Stimulated activated CD8-positive, alpha-beta memory T cell treated with anti-CD3 and anti-CD28 coated beads, Interleukin-4, amount 100 ng/mL, for 48 hours (primary cell): ENCODE data around the gene SLC17A6.

ENCODE experiments used
- DNase-seq: peaks from one replicate; pipeline ENCODE4 v3.0.0-alpha.2; 2020

SLC17A6 gene

GRCh38 chr11:22390283-22390655 lies 52.1 kb downstream of the SLC17A6 start:
- no peak for DNase-seq

- no peak for DNase-seq
Measured at GRCh38 chr11:22392561-22392960, 54.4 kb downstream of the SLC17A6 start.

DNA sequence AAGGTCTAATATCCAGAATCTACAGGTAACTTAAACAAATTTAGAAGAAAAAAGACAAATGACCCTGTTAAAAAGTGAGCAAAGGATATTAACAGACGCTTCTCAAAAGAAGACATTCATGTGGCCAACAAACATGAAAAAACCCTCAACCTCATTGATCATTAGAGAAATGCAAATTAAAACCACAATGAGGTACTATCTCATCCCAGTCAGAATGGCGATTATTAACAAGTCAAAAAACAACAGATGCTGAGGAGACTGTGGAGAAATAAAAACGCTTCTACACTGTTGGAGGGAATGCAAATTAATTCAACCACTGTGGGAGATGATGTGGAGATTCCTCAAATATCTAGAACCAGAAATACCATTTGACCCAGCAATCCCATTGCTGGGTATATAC lies 67.2 kb downstream of the SLC17A6 start:
- DNase-seq = no peak

GRCh38 chr11:22407267-22407666 lies 69.1 kb downstream of the SLC17A6 start:
- DNase-seq = no peak

GRCh38 chr11:22407921-22408320 lies 69.7 kb downstream of the SLC17A6 start:
- no peak for DNase-seq

DNA sequence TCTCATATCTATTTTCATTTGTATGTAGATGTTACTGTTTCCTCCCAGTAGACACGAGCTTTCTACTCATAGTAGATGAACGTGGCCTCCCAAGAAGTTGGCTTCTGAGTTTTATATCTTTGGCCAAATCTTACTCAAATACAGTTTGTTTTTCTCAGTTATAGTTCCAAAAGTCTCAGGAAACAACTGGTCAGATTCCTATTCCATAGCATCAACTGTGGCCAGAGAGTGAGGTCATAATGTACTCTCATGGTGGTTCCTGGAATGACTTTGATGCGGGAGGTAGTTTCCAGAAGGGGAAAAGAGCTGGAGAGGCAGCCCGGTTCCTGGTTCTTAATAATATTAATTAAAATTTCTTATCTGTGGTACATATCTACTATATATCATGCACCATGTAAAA lies 77.3 kb downstream of the SLC17A6 start:
- no peak for DNase-seq

DNA sequence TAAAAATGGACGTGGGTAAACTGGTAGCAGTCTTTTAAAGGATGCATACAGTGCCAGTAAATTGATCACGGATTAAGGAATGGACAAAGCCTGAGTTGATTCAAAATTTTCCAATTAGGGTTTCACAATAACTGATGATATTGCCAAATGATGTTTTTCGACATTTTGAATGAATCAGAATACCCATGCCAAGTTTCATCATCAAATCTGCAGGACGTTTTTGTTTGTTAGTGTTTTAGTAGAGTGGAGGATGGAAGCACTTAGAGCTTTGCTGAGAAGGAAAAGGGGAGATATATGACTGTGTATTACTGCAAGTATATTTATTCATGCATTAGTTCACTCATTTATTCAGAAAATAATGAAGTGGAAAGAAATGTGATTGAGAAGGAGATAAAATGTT lies 78.3 kb downstream of the SLC17A6 start:
- DNase-seq = no peak

- no peak for DNase-seq
Measured at GRCh38 chr11:22426915-22427314, 88.7 kb downstream of the SLC17A6 start.
